Tibial nerve (tissue), 3 donors: ENCODE data around the gene MUC2.

Experiments used
- CTCF ChIP-seq, 5 experiments: fragments of 200-600 bp in 3 of 5; fragments of 450-650 bp in 2 of 5; sonication (generic) in 3 of 5; IDR thresholded peaks; one replicate each; pipeline ENCODE4 v1.5.1; 2016 to 2019; ENCODE audit warnings: antibody characterized with exemption in 5 of 5, mild to moderate bottlenecking in 3 of 5, moderate library complexity in 2 of 5
- POLR2A ChIP-seq, 2 donors: fragments of 450-650 bp; IDR thresholded peaks; one replicate each; pipeline ENCODE4 v1.6.1; 2017; ENCODE audit warnings: antibody characterized with exemption in 2 of 2, mild to moderate bottlenecking in 2 of 2, moderate library complexity in 2 of 2

GRCh38 chr11:1084561-1085439 lies 10.1 kb downstream of the MUC2 start:
- TF ChIP-seq POLR2A (IDR thresholded peaks at IDR 0.05), result no peak
- TF ChIP-seq CTCF (IDR thresholded peaks at IDR 0.05), result no peak
